Measurements from ENCODE around the gene MB21D2. TPM values are rescaled to one million over a fixed set of nuclear protein-coding genes. Genes with fewer than 3 reads are reported as not detected.
A peak's percentile ranks its signal among the peaks of the same experiment; 100 is the strongest.
"Not testable (repeated sequence)": the region's sequence is repeated elsewhere in the genome, so short reads cannot be mapped to it uniquely, and the experiment has no call there.

MB21D2 gene
- 1 to 10 TPM; 3.6 to 7.5 (median 6.5) TPM for total RNA-seq

GRCh38 chr3:192917404-192918274 is at the start of gene MB21D2:
Gene MB21D2 (minus strand): TSS chr3:192917856. CDS start chr3:192917840, 16 bp downstream.
- Histone ChIP-seq H3K36me3 (no peaks in the 10 kb centered on the region), H3K4me3 (peak within 1 kb of the TSS; percentile 68 to 93 (median 80)), H3K27me3 (no peaks in the 10 kb centered on the region), H3K4me1 (peaks cover 0 to 36% (median 9%) of the 10 kb centered on the region in 4 donors), H3K27ac (peak within 1 kb of the TSS; percentile 88 to 98 (median 88)), H3K9me3 (no peaks in the 10 kb centered on the region)
- WGBS, 2 donors: 0% methylated on average over 39 to 43 of the region's 66 CpGs
- peak; percentile 40 to 51 for DNase-seq (ENCODE audit: low spot score in 2 of 2)
- peak in 1 of 2 donors; percentile 86 for TF ChIP-seq EP300 (IDR thresholded peaks at IDR 0.05)
- TF ChIP-seq POLR2A (IDR thresholded peaks at IDR 0.05): peak; percentile 43 to 65
- peak in 1 of 5 experiments; percentile 11 for TF ChIP-seq CTCF (IDR thresholded peaks at IDR 0.05)

GRCh38 chr3:192964959-192965719 is 47.5 kb upstream of the MB21D2 start:
- H3K36me3 ChIP-seq; H3K4me1 ChIP-seq; H3K27me3 ChIP-seq; H3K9me3 ChIP-seq; H3K4me3 ChIP-seq; DNase-seq (ENCODE audit: low spot score in 2 of 2); H3K27ac ChIP-seq: not testable (repeated sequence)
- 97% methylated on average over 20 to 21 of the region's 21 CpGs for WGBS, 2 donors

- Histone ChIP-seq H3K27me3 (no peaks in the 10 kb centered on the region), H3K9me3 (no peaks in the 10 kb centered on the region), H3K4me3 (no peak overlapping the region), H3K4me1 (no peaks in the 10 kb centered on the region), H3K36me3 (no peaks in the 10 kb centered on the region), H3K27ac (no peak overlapping the region)
- TF ChIP-seq POLR2A (IDR thresholded peaks at IDR 0.05) (no peak), EP300 (IDR thresholded peaks at IDR 0.05) (no peak), CTCF (IDR thresholded peaks at IDR 0.05) (no peak)
- no peak for DNase-seq (ENCODE audit: low spot score in 2 of 2)
- 74 to 76% methylated on average over 3 of the region's 3 CpGs for WGBS, 2 donors
These were observed 42.1 kb upstream of the MB21D2 start for GRCh38 chr3:192959773-192960172.

GRCh38 chr3:192958219-192958872 is 40.7 kb upstream of the MB21D2 start:
- H3K4me3 ChIP-seq: no peak overlapping the region
- peak overlapping the region in 2 of 4 donors; percentile 68 to 79 for H3K27ac ChIP-seq
- TF ChIP-seq CTCF (IDR thresholded peaks at IDR 0.05) (no peak), POLR2A (IDR thresholded peaks at IDR 0.05) (no peak), EP300 (IDR thresholded peaks at IDR 0.05) (no peak)
- H3K27me3 ChIP-seq: no peaks in the 10 kb centered on the region
- no peaks in the 10 kb centered on the region for H3K36me3 ChIP-seq
- H3K9me3 ChIP-seq: no peaks in the 10 kb centered on the region
- no peak for DNase-seq (ENCODE audit: low spot score in 2 of 2)
- no peaks in the 10 kb centered on the region for H3K4me1 ChIP-seq

GRCh38 chr3:192957441-192958021 is 39.9 kb upstream of the MB21D2 start:
- H3K4me3 ChIP-seq: no peak overlapping the region
- DNase-seq (ENCODE audit: low spot score in 2 of 2): peak in 1 of 2 donors; percentile 75
- H3K36me3 ChIP-seq: no peaks in the 10 kb centered on the region
- peak overlapping the region in 2 of 4 donors; percentile 68 to 79 for H3K27ac ChIP-seq
- H3K27me3 ChIP-seq: no peaks in the 10 kb centered on the region
- H3K9me3 ChIP-seq: no peaks in the 10 kb centered on the region
- no peaks in the 10 kb centered on the region for H3K4me1 ChIP-seq
- 32 to 34% methylated on average over 6 of the region's 6 CpGs for WGBS, 2 donors
- TF ChIP-seq POLR2A (IDR thresholded peaks at IDR 0.05) (no peak), EP300 (IDR thresholded peaks at IDR 0.05) (peak; percentile 61 to 87)
